ENCODE data around the gene ATG4B. TPM values are rescaled to one million over a fixed set of nuclear protein-coding genes. Genes with fewer than 3 reads are reported as not detected.

ATG4B gene
- total and polyA plus RNA-seq, 2 of the 8 experiments (the other 6 are each of a cell fraction or from before 2014, with no cell fraction given) = 103 to 155 TPM

- H2AK5ac ChIP-seq (ENCODE audit: low read depth, low read length) = no peak overlapping the region
- DNase-seq (ENCODE audit: low read depth in 1 of 2, low spot score in 2 of 2) (no peak), FAIRE-seq (no peak)
- peaks cover 2 to 11% of the 10 kb centered on the region in 2 experiments for H4K20me1 ChIP-seq (replicated peaks in 1 of 2; ENCODE audit: control insufficient read depth in 1 of 2, insufficient read depth in 2 of 2, low read length in 2 of 2)
- no peak overlapping the region for H4K91ac ChIP-seq (replicated peaks; ENCODE audit: insufficient read length, low read length)
- peaks cover 0 to 42% of the 10 kb centered on the region in 2 experiments; a peak in 2 of 4 replicates for H3K79me2 ChIP-seq (ENCODE audit: control insufficient read depth in 1 of 2, insufficient read depth in 2 of 2, low read length in 2 of 2)
- no peak overlapping the region for H3K23ac ChIP-seq (ENCODE audit: insufficient read length)
- TF ChIP-seq NANOG (IDR thresholded peaks at IDR 0.05; ENCODE audit: insufficient read depth, low read depth, low read length, poor library complexity, severe bottlenecking) (no peak), RXRA (IDR thresholded peaks at IDR 0.05; ENCODE audit: insufficient read depth, low read depth, low read length) (no peak), SIX5 (IDR thresholded peaks at IDR 0.05; ENCODE audit: low read depth, low read length) (no peak), ZNF274 (IDR thresholded peaks at IDR 0.05; ENCODE audit: borderline replicate concordance, extremely low read depth, low read length) (no peak), EZH2 (IDR thresholded peaks at IDR 0.05; ENCODE audit: low read depth, low read length, severe bottlenecking) (no peak), YY1 (IDR thresholded peaks at IDR 0.05; ENCODE audit: low read depth, low read length) (no peak), TBP (IDR thresholded peaks at IDR 0.05; ENCODE audit: low read depth, low read length) (no peak), ATF3 (IDR thresholded peaks at IDR 0.05; ENCODE audit: insufficient read depth, low read depth, low read length) (no peak), KDM4A (IDR thresholded peaks at IDR 0.05; ENCODE audit: low read depth, low read length, severe bottlenecking) (no peak), SIN3A (conservative IDR thresholded peaks at IDR 0.05 in 1 of 2, IDR thresholded peaks at IDR 0.05 in 1 of 2; ENCODE audit: low read depth in 1 of 2, low read length in 2 of 2) (no peak), SRF (IDR thresholded peaks at IDR 0.05; ENCODE audit: low read depth, low read length) (no peak)
- no peaks in the 10 kb centered on the region for H3K27me3 ChIP-seq (replicated peaks in 1 of 4; ENCODE audit: control insufficient read depth in 3 of 4, extremely low read depth in 1 of 4, insufficient read depth in 3 of 4, low read length in 3 of 4)
- H3K4ac ChIP-seq (replicated peaks; ENCODE audit: insufficient read length, low read depth, low read length) = no peak overlapping the region
- H3K56ac ChIP-seq (replicated peaks; ENCODE audit: insufficient read length, low read depth, low read length) = no peak overlapping the region
- no peak overlapping the region for H3K18ac ChIP-seq (ENCODE audit: extremely low read depth, low read length)
- peaks cover 0 to 18% (median 5%) of the 10 kb centered on the region in 4 experiments; a peak in 6 of 8 replicates for H3K36me3 ChIP-seq (ENCODE audit: control insufficient read depth in 2 of 4, insufficient read depth in 4 of 4, low read length in 3 of 4)
- no peak overlapping the region for H2BK120ac ChIP-seq (replicated peaks; ENCODE audit: low read depth, low read length)
- H3K4me2 ChIP-seq (ENCODE audit: insufficient read depth in 1 of 2, low read depth in 2 of 2, low read length in 2 of 2) = no peak overlapping the region
- no peaks in the 10 kb centered on the region for H3K9me3 ChIP-seq (ENCODE audit: insufficient read depth in 2 of 2, low read depth in 1 of 2, low read length in 1 of 2)
- no peak overlapping the region for H3K27ac ChIP-seq (ENCODE audit: low read depth, low read length)
- no peak overlapping the region for H2AFZ ChIP-seq (ENCODE audit: low read length)
- H3K79me1 ChIP-seq (ENCODE audit: low read depth, low read length) = peaks cover 9% of the 10 kb centered on the region
- H2BK15ac ChIP-seq (ENCODE audit: low read length) = no peak overlapping the region
- H3K4me3 ChIP-seq (ENCODE audit: extremely low read depth in 1 of 4, insufficient read depth in 2 of 4, low read depth in 3 of 4, low read length in 4 of 4) = no peak overlapping the region
- ChIA-PET POLR2A (ENCODE audit: partially characterized antibody) (no interaction called here), CTCF (ENCODE audit: partially characterized antibody) (no interaction called here)
- no peak overlapping the region for H2BK20ac ChIP-seq (ENCODE audit: low read length)
- H3K4me1 ChIP-seq (replicated peaks in 1 of 4; ENCODE audit: control insufficient read depth in 3 of 4, insufficient read depth in 4 of 4, low read length in 3 of 4) = no peaks in the 10 kb centered on the region
- no peak overlapping the region; a peak in 1 of 7 replicates for H3K9ac ChIP-seq (replicated peaks in 1 of 4; ENCODE audit: extremely low read depth in 1 of 4, low read depth in 3 of 4, low read length in 3 of 4)
- no peak overlapping the region for H4K5ac ChIP-seq (ENCODE audit: insufficient read length, low read depth, low read length)
- whole genome bisulfite sequencing, 2 experiments (ENCODE audit: extremely low coverage in 1 of 2, insufficient coverage in 1 of 2, insufficient read length in 1 of 2, insufficient replicate concordance in 2 of 2, low coverage in 1 of 2, low lambda C conversion rate in 2 of 2, missing lambda C conversion rate in 1 of 2) = 91% methylated on average over 10 of the region's 10 CpGs; no CpG with 5 or more reads in 1 of the 2 experiments
- no peak overlapping the region for H2BK12ac ChIP-seq (ENCODE audit: low read depth, low read length)
- H2BK5ac ChIP-seq (ENCODE audit: low read depth, low read length) = no peak overlapping the region
- H3K14ac ChIP-seq (ENCODE audit: insufficient read length) = no peak overlapping the region
- no peak overlapping the region for H4K8ac ChIP-seq (ENCODE audit: extremely low read depth, insufficient read depth, low read length)
- no peaks in the 10 kb centered on the region for H3K23me2 ChIP-seq (ENCODE audit: low read depth, low read length)
These were observed 9.8 kb upstream of the ATG4B start for GRCh38 chr2:241627675-241628074.

Measured in H1 (cell line).